T-helper 2 cell treated with Interferon-gamma antibody and Interleukin-4, amounts not matched to agents 100 ng/mL and 5 ng/mL, for 36 hours (primary cell): ENCODE results near the gene ANGPTL2. TPM values are rescaled to one million over a fixed set of nuclear protein-coding genes. Genes with fewer than 3 reads are reported as not detected.
"Not testable (repeated sequence)": the region's sequence is repeated elsewhere in the genome, so short reads cannot be mapped to it uniquely, and the experiment has no call there.

Experiments used
- intact Hi-C: fragments of 100-400 bp; cut with micrococcal nuclease; formaldehyde crosslinking; loops from one replicate; pipeline ENCODE4 v1.15.1; 2023
- total RNA-seq: library from RNA; stranded (reverse); gene quantifications from 2 replicates; pipeline ENCODE4 v1.2.3, GENCODE V29; 2022

Gene ANGPTL2
- total RNA-seq, 1 donor from 2014 or later, result not detected

DNA sequence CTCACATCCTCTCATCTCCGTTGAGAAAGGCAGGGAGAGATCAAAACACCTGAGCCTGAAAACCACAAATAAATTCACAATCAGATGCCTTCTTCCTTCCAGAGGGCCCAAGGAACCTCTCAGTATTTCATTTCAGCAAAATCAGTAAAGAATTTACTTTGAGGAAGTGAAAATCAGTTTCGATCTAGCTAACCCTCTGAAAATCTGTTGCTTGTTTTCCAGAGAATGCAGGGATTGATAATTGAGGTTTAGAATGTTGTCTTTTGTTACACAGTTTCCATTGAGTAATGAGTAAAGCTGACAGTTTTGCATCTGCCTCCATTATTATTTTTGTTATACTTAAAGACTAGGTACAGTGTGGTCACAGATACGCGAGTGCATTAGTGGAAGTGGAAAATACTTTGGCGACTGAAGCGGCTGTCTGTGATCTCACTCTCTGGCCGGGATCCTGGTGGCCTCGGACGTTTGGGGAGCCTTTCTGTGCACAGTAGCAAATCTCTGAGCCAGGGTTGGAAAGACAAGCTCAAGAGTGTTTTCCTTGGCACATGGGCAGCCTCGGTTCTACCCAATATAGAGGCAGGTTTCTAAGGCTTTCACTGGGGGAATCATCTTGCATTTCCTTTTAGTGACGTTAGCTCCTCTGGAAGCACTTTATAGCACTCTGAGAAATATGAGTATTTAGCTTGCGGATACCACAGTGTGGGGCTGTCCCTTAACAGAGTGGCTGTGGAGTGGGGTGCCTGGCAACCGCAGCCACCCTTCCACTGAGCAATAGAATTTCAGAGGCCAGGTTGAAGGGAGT lies 32.2 kb upstream of the ANGPTL2 start:
- intact Hi-C loops, result no loop called here

DNA sequence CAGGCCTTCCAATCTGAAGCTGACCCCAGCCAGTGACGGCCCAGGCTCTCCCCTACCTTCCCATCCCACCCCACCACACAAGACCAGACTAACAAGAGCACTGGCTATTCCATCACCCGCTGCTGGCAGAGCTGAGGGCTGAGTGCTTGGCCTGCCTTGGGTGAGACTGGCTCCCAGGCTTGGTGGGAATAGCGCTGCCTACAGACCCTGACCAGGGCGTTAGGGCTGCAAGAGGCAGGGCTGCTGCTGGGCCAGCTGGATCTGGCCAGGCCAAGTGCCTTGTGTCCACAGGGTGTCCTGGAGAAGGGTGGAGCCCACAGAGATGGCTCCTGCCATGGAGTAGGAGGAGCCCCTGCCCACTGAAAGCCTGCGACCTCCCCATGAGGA lies 31.6 kb upstream of the ANGPTL2 start:
- intact Hi-C loops, result no loop called here

DNA sequence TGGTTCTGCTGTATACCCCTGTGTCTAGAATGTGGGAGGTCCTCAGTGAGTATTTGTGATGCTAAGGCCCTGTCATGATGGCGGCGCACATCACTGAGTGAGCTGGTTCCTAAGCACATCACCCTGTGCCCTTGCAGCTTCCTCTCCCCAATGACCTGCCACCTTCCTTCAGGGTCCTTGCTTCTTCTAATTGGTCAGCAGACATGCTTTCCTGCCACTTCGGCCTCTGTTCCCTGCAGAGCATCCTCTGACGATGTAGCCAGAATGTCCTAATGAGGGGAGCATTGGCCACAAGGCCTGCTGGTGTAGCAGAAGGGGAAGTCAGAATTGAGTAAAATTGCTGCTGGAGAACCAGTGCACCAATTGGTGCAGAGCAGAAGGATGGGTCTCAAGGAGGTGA lies 31.1 kb upstream of the ANGPTL2 start:
- intact Hi-C loops, result no loop called here

- intact Hi-C loops, result no loop called here
These were observed 27.3 kb upstream of the ANGPTL2 start for GRCh38 chr9:127149463-127150390.

DNA sequence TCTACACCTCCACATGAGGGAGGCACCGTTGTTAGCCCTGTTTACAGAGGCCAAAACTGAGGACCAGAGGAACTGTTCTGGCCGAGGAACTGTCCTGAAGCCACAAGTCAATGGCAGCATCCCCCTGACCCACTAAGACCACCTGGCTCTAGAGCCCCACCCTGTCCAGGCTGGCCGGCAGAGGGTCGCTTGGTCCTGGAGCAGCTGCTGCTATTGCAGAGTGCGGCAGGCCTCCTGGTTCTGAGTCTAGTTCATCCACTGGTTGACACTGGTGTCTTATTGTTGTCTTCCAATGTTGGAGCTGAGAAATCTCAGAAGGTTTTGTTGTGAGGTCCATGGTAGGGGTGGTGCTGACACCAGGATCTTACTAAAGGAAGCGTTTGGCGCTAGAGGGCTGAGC lies 26.6 kb upstream of the ANGPTL2 start:
- intact Hi-C loops, result no loop called here

DNA sequence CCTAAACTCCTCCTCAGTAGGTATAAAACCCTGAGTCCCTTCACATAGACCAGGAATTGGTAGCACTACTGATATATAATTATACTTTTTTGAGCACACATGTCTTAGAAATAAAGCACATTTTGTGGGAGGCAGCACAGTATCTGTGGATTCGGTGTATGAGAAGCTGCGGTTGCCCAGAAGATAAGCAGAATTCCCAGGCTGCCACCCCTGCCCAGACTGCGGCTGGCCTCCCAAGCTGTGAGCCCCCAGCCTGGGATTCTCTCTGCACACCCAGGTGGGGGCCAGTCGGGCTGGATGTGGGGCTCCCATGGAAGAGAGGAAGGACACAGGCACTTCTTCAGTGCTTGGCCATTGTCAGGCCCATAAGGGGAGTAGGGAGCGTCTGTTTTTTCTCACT lies 25.6 kb upstream of the ANGPTL2 start:
- intact Hi-C loops, result no loop called here

DNA sequence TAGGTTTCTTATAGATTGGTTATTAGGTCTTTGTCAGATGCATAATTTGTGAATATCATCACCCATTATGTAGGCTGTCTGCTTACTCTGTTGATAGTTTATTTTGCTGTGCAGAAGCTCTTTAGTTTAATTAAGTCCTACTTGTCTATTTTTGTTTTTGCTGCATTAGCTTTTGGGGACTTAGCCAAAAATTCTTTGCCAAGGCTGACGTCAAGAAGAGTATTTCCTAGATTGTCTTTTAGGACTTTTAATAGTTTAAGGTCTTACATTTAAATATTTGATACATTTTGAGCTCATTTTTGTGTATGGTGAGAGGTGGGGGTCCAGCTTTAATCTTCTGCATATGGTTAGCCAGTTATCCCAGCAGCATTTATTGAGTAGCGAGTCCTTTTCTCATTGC lies 24.8 kb upstream of the ANGPTL2 start:
- intact Hi-C loops, result no loop called here

DNA sequence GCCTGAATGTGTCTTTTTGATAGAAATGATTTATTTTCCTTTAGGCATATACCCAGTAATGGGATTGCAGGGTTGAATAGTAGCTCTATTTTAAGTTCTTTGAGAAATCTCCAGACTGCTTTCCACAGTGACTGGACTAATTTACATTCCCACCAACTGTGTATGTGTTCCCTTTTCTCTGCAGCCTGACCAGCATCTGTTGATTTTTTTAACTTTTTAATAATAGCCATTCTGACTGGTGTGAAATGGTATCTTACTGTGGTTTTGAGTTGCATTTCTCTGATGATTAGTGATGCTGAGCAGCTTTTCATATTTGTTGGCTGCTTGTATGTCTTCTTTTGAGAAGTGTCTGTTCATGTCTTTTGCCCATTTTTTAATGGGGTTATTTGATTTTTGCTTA lies 24.4 kb upstream of the ANGPTL2 start:
- intact Hi-C loops, result not testable (repeated sequence)

DNA sequence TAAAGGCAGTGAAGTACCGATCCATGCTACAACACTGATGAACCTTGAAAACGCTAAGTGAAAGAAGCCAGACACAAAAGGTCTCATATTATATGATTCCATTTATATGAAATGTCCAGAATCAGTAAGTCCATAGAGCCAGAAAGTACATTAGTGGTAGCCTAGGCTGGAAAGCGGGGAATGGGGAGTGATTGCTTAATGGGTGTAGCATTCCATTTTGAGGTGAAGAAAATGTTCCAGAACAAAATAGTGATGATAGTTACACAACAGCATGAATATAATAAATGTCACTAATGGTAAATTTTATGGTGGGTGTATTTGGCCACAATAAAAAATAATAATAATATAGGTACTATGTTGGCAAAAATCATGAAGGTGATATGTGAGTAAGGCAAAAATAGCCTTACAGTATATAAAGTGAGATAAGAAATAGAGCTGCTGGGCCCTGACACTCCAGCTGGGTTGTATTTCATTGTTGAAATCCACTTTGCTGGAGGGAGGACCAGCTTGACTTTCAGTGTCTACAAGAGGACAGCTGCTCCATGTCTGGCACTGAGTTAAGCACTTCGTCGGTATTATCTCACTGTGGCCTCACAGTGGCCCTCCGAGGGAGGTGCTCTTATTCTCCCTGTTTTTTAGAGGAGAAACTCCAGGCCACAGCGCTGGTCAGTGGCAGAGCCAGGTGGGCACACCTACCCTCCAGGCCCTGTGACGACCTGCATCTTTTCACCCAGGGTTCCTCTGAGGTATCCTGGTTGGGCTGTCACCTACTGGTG lies 22.4 kb upstream of the ANGPTL2 start:
- intact Hi-C loops, result no loop called here

- intact Hi-C loops, result no loop called here
These were observed 21.6 kb upstream of the ANGPTL2 start for GRCh38 chr9:127143920-127144465.

DNA sequence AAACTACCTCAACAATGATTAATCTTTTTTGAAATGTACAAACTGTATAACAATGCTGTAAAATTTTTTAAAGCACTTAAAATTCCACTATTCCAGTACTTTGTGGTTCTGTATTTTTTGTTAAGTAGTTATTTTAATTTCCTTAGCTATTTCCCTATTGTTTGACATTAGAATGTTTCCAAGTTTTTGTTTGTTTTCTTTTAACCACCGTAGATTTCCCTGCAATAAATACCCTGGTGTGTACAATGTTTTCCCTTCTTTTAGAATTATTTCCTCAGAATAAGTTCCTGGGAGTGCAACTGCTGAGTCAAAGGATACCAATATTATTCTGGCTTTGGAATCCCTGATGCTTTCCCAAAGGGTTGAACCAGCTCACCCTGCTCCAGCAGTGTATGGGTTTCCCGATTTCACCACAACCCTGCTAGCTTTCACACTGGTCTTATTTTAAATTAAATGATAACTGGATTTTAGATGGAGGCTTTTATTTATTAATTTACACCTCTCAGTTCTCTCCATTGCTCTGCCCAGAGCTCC lies 20.6 kb upstream of the ANGPTL2 start:
- intact Hi-C loops, result no loop called here

DNA sequence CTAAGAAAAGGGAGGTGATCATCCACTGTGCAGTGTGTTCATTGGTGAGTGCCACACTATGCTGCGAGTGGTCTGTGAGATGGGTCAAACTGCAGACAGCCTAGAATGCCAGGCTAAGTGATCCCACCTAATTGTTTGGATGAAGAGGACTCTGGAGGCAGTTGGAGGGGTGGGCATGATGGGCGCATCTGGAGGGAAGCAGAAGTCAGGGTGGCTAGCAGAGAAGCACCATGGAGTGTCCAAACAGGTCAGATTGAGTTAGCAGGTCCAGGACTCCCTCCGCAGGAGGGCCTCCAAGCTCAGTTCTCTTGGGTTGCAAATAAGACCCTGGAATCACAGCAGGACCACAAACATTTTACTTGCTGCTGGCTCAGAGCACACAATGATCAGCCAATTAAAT lies 19.9 kb upstream of the ANGPTL2 start:
- intact Hi-C loops, result no loop called here

DNA sequence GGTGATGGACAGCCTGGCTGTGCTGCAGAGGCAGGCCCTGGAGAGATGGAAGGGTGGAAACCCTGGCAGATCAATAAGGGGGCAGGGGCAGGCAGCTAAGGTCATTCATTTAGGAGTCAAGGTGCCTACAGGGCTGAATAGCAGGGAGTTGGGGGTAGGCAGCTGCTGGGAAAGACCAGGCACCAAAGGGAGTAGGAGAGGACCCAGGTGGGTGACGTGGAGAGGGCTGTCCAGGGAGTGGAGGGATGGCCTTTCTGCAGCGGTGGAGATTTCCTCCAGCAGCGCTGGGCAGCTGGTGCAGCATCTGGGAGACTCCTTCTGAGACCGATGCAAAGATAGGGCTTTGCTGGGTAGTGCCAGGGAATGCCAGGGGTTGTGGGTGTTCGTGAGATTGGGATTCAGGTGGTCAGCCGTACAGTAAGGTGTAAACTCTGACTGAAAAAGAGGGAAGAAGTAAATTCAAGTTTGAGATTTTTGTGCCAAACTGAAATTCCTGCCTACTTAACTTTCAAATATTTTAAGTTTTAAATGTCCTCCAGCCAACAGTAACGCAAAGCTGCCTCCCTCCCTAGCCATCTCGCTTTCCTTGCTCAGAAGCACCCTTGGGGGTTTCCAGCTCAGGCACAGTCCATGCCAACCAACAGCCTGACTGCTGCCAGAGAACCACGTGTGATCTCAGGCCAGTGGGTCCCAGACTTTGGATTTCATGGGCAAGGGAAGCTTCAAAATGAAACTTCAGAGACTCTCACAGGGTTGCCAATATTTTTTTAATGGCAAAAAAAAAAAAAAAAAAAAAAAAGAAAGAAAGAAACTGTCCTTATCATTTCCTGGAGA lies 18.6 kb upstream of the ANGPTL2 start:
- intact Hi-C loops, result no loop called here

DNA sequence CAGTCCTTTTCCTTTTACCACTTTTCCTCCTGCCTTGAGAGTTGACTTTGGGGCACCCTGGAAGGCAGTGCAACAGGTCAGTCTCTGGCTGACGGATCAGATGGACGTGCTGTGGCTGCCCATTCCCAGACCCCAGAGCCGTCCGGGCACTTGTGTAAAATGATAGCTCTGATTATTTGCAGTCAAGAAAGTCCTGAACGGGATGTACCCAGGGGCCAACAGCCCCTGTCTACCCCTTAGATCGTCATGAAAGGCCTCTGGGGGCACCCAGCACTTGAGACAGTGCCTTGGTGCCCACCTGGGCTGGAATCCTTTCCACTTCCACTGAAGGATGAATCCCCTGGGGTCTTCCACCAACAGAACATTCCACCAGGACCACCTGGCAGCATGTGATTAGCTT lies 17.7 kb upstream of the ANGPTL2 start:
- intact Hi-C loops, result no loop called here

GRCh38 chr9:127139775-127140174 lies 17.3 kb upstream of the ANGPTL2 start:
- intact Hi-C loops, result no loop called here

DNA sequence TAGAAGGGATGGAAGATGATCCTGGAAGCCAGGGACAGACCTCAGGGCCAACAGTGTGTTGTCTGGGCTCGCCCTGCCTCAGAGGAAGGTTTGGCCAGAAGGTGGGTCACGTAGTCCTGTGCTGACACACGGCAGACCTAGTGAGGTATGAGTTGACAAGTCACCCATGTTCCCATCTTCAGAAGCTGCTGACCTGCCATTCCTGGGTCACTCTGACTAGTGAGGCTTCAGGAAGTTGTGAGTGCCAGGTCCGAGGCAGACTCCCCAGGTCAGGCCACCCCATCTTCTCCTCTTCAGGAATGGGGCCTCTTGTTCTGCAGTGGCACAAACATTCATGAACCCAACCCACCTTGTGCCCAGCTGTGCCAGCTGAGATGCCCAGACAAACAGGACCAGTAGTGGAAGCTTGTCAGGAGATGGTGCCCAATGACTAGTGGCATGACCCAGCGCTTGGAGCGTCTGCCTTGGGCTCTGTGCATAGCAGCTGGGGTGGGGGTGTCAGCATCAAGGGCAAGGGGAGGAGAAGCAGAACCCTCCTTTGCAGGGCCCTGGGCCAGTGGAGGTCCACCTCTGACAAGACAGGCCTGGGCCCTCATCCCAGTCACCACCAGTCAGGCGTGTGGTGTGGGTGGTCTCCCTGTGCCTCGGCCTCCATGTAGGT lies 16.8 kb upstream of the ANGPTL2 start:
- intact Hi-C loops, result no loop called here

DNA sequence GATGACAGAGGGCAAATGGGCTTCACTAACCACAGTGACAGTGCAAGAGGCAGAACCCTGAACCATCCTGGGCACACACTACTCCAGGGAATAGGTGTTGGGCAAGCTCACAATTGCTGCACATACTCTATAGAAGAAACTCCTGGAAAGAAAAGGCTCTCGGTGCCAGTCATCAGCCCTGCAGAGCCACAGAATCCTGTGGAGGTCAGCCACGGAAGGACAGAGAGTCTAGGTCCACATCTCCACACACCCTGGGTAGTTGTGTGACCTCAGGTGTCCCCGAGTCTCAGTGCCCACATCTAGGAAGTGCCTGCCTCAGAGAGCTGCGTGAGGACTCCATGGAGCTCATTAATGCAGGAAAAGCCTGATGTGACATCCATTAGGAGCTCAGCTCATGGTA lies 16.0 kb upstream of the ANGPTL2 start:
- intact Hi-C loops, result no loop called here

DNA sequence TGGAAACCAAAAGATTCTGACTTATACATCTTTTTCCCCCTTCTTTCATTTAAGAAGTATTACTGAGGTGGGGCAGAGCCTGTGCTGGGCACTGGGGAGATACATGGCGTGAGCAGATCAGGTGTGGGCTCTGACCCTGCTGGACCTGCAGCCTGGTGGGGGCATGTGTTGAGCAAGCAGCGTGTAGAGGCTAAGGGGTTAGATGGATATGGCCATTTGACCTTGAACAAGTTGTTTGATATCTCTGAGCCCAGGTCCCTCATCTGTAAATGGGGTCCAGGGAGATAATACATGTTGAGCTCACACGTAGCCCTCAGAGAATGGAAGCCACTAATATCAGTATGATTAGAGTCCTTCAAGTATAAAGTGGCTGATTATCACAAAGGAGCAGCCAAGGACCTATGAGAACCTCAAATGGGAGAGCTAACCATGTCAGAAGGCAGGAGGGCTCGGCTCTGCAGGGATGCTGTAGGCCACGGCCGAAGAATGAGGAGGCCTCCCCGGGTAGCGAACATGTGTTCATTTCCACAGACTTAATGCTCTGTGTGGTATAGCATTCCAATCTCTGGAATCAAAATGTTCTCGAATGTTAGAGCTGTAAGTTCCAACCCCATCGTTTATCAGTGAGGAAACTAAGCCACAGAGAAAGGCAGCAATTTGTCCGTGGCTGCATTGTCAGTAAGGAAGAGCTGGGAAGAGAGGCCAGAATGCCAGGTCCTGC lies 15.4 kb upstream of the ANGPTL2 start:
- intact Hi-C loops, result no loop called here
